Measurements from ENCODE around the gene UBA6.

GRCh38 chr4:67566335-67566734 is 134.6 kb downstream of the UBA6 start:
- TF ChIP-seq POLR2A (IDR thresholded peaks at IDR 0.05; ENCODE audit: low read length): no peak
- no peak for TF ChIP-seq GATA1 (IDR thresholded peaks at IDR 0.05; ENCODE audit: low read depth, low read length)
